ENCODE results near the gene DIO1. TPM values are rescaled to one million over a fixed set of nuclear protein-coding genes. Genes with fewer than 3 reads are reported as not detected.
"Not testable (repeated sequence)": the region's sequence is repeated elsewhere in the genome, so short reads cannot be mapped to it uniquely, and the experiment has no call there.

DIO1 gene
- total RNA-seq, 4 donors from 2014 or later = not detected

DNA sequence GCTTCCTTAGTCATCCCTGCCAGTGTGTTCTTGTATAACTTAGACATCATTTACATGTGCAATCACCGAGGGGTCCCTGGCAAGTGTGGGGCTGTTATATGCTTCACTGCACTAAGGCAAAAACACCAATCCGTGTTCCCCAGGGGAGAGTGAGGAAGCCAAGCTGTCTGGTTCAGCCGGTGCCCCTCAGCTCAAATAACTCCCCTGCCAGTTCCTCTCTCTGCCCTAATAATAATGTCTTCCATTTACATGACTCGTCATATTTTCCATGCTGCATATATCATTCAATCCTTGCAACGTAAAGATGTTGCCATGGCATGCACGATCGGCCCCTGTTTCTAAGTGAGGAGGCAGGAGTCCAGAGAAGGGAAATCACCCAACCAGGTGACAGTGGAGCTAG lies 31.5 kb upstream of the DIO1 start:
- H3K4me3 ChIP-seq = no peak overlapping the region

DNA sequence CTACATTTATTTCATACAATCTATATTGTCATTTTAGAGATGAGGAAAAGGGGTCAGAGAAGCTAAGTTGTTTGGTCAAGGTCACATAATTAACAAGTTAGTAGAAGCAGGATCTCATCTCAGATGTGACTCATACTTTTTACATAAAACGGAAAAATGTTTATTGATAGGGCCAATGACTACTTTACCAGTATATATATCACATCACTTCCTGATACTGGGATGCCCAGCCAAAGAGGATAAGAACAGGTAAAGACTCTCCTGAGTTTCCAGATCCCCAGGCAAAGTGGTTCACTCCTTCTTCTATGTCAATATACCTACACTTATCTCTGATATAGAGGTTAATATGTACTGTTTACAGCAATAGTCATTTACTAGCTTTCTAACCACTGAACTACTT lies 25.4 kb upstream of the DIO1 start:
- intact Hi-C loops (cut with DNase I) = no loop called here

More for the DNA sequence above, 31.5 kb upstream of the DIO1 start:
- no peaks in the 10 kb centered on the region for H3K9me3 ChIP-seq
- H3K36me3 ChIP-seq = peaks cover 30 to 74% (median 63%) of the 10 kb centered on the region in 4 donors
- H3K27me3 ChIP-seq = no peaks in the 10 kb centered on the region
- DNase-seq (ENCODE audit: extremely low spot score) = no peak
- 65% methylated on average over 7 of the region's 7 CpGs for WGBS
- TF ChIP-seq POLR2AphosphoS5 (IDR thresholded peaks at IDR 0.05) (no peak), EP300 (IDR thresholded peaks at IDR 0.05) (no peak), CTCF (IDR thresholded peaks at IDR 0.05) (no peak), POLR2A (IDR thresholded peaks at IDR 0.05; ENCODE audit: low read depth) (no peak)
- H3K27ac ChIP-seq (replicated peaks in 1 of 4) = no peak overlapping the region
- H3K4me1 ChIP-seq = no peaks in the 10 kb centered on the region
- intact Hi-C loops (cut with DNase I) = no loop called here

GRCh38 chr1:53869454-53870117 lies 24.4 kb upstream of the DIO1 start:
- Histone ChIP-seq H3K36me3 (peaks cover 25 to 94% (median 71%) of the 10 kb centered on the region in 4 donors), H3K27ac (replicated peaks in 1 of 4) (no peak overlapping the region), H3K4me3 (no peak overlapping the region), H3K9me3 (no peaks in the 10 kb centered on the region), H3K4me1 (no peaks in the 10 kb centered on the region), H3K27me3 (no peaks in the 10 kb centered on the region)
- intact Hi-C loops (cut with DNase I) = no loop called here
- no peak for TF ChIP-seq CTCF (IDR thresholded peaks at IDR 0.05)
- no peak for TF ChIP-seq POLR2AphosphoS5 (IDR thresholded peaks at IDR 0.05)
- no peak for TF ChIP-seq POLR2A (IDR thresholded peaks at IDR 0.05; ENCODE audit: low read depth)
- TF ChIP-seq EP300 (IDR thresholded peaks at IDR 0.05) = no peak
- WGBS = 83% methylated on average over 11 of the region's 11 CpGs
- DNase-seq (ENCODE audit: extremely low spot score) = no peak

More for the DNA sequence above, 25.4 kb upstream of the DIO1 start:
- Histone ChIP-seq H3K27ac (replicated peaks in 1 of 4) (no peak overlapping the region), H3K4me3 (no peak overlapping the region), H3K9me3 (no peaks in the 10 kb centered on the region), H3K36me3 (peaks cover 25 to 94% (median 73%) of the 10 kb centered on the region in 4 donors), H3K4me1 (no peaks in the 10 kb centered on the region), H3K27me3 (no peaks in the 10 kb centered on the region)
- DNase-seq (ENCODE audit: extremely low spot score) = no peak
- 82% methylated on average over 1 of the region's 1 CpG for WGBS
- TF ChIP-seq POLR2AphosphoS5 (IDR thresholded peaks at IDR 0.05) = no peak
- TF ChIP-seq POLR2A (IDR thresholded peaks at IDR 0.05; ENCODE audit: low read depth) = no peak

- Histone ChIP-seq H3K4me3 (no peak overlapping the region), H3K4me1 (no peaks in the 10 kb centered on the region), H3K36me3 (peaks cover 20 to 97% (median 72%) of the 10 kb centered on the region in 4 donors), H3K27ac (replicated peaks in 1 of 4) (no peak overlapping the region), H3K27me3 (no peaks in the 10 kb centered on the region), H3K9me3 (no peaks in the 10 kb centered on the region)
- WGBS = 63% methylated on average over 4 of the region's 4 CpGs
- no peak for DNase-seq (ENCODE audit: extremely low spot score)
- TF ChIP-seq POLR2A (IDR thresholded peaks at IDR 0.05; ENCODE audit: low read depth) = no peak
- no peak for TF ChIP-seq POLR2AphosphoS5 (IDR thresholded peaks at IDR 0.05)
- TF ChIP-seq CTCF (IDR thresholded peaks at IDR 0.05) = no peak
- TF ChIP-seq EP300 (IDR thresholded peaks at IDR 0.05) = no peak
- intact Hi-C loops (cut with DNase I) = no loop called here
These were observed 22.8 kb upstream of the DIO1 start for GRCh38 chr1:53871221-53871620.

DNA sequence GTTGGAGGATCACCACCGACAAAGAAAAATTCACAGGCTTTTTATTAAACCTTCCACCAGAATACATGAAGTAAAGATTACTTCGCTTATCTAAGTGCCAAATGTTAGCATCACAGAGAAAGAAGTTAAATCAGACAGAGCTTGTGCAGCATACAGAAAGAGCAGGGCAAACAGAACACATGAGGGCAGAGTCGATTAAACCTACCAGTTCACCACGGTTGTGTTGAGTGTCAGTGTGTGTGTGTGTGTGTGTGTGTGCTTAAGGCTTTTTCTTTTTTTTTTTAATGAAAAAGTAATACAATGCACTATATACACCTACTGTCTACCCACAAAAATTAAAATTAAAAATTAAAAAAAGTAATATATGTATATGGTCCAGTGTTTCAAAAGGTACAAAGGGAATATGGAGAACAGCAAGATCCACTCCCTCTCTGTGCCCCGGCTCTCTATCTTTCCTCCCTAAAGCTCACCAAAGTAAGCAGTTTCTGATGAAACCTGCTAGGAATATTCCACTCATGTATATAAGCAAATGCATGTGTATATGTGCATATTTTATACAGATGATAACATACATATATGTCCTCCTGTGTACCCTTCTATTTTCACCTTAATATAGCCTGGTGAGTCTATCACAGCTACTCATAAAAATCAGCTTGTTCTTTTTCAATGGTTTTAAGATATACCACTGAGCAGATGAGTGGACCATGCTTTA lies 22.1 kb upstream of the DIO1 start:
- Histone ChIP-seq H3K4me3 (no peak overlapping the region), H3K36me3 (peaks cover 22 to 97% (median 73%) of the 10 kb centered on the region in 4 donors), H3K9me3 (no peaks in the 10 kb centered on the region), H3K27me3 (no peaks in the 10 kb centered on the region), H3K27ac (replicated peaks in 1 of 4) (no peak overlapping the region), H3K4me1 (no peaks in the 10 kb centered on the region)
- intact Hi-C loops (cut with DNase I) = no loop called here
- TF ChIP-seq CTCF (IDR thresholded peaks at IDR 0.05) (no peak), EP300 (IDR thresholded peaks at IDR 0.05) (no peak), POLR2AphosphoS5 (IDR thresholded peaks at IDR 0.05) (no peak), POLR2A (IDR thresholded peaks at IDR 0.05; ENCODE audit: low read depth) (no peak)
- DNase-seq (ENCODE audit: extremely low spot score) = no peak
- WGBS = 68% methylated on average over 5 of the region's 5 CpGs

DNA sequence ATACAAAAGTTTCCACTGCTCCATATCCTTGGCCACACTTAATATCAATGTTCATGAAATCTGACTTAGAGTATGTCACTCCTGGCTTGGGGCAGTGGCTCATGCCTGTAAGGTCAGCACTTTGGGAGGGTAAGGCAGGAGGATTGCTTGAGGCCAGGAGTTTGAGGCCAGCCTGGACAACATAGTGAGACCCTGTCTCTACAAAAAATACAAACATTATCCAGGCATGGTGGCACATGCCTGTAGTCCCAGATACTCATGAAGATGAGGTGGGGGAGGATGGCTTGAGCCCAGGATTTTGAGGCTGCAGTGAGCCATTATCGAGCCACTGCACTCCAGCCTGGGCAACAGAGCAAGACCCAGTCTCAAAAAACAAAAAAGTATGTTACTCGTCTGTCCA lies 18.8 kb upstream of the DIO1 start:
- intact Hi-C loops (cut with DNase I); H3K27ac ChIP-seq (replicated peaks in 1 of 4); H3K27me3 ChIP-seq; H3K4me1 ChIP-seq; H3K9me3 ChIP-seq; H3K4me3 ChIP-seq; DNase-seq (ENCODE audit: extremely low spot score): not testable (repeated sequence)
- WGBS = 96% methylated on average over 2 of the region's 2 CpGs
- H3K36me3 ChIP-seq = peaks cover 33 to 94% (median 74%) of the 10 kb centered on the region in 4 donors

Data from esophagus muscularis mucosa (tissue), 4 donors.